Natural killer cell (primary cell): ENCODE results near the gene BLOC1S6. TPM values are rescaled to one million over a fixed set of nuclear protein-coding genes. Genes with fewer than 3 reads are reported as not detected.

Experiments
- ATAC-seq, 3 donors: fragments of 150-1000 bp in 2 of 3; fragments of 200-7000 bp in 1 of 3; cut with Tn5 transposase; 1 replicate in 1 of 3; 2 replicates in 2 of 3; pipeline ENCODE4 v1.10.0; 2021; ENCODE audit warnings: mild to moderate bottlenecking in 2 of 3, moderate library complexity in 2 of 3
- DNase-seq, 2 donors: peaks; one replicate each; pipeline versions ENCODE4 v3.0.0 to v3.0.0-alpha.2; 2013 to 2021; ENCODE audit warnings: mixed read lengths in 1 of 2
- H3K27ac ChIP-seq: one replicate; pipeline ENCODE4 v1.5.1; 2013; ENCODE audit warnings: mild to moderate bottlenecking, low read length
- H3K27me3 ChIP-seq: one replicate; pipeline ENCODE4 v1.6.1; 2013; ENCODE audit warnings: low read length; ENCODE audit not compliant: control insufficient read depth, insufficient read depth
- H3K36me3 ChIP-seq: one replicate; pipeline ENCODE4 v1.6.1; 2013; ENCODE audit warnings: low read length; ENCODE audit not compliant: control insufficient read depth, insufficient read depth
- H3K4me1 ChIP-seq: one replicate; pipeline ENCODE4 v1.6.1; 2013; ENCODE audit warnings: low read length; ENCODE audit not compliant: control insufficient read depth, insufficient read depth
- H3K4me3 ChIP-seq: one replicate; pipeline ENCODE4 v1.5.1; 2013; ENCODE audit warnings: low read length
- H3K9me3 ChIP-seq: one replicate; pipeline ENCODE4 v1.6.1; 2013; ENCODE audit warnings: low read length; ENCODE audit not compliant: control insufficient read depth, insufficient read depth
- H3K27ac Mint-ChIP-seq, 2 donors: one replicate each; pipeline ENCODE4 v1.8.0; 2022; ENCODE audit warnings: mild to moderate bottlenecking in 2 of 2, mixed read lengths in 2 of 2, moderate library complexity in 1 of 2
- H3K27me3 Mint-ChIP-seq, 2 donors: one replicate each; pipeline ENCODE4 v1.8.0; 2022; ENCODE audit warnings: low read depth in 2 of 2, mixed read lengths in 2 of 2
- H3K36me3 Mint-ChIP-seq: one replicate; pipeline ENCODE4 v1.8.0; 2022; ENCODE audit warnings: mixed read lengths
- H3K4me1 Mint-ChIP-seq, 2 donors: one replicate each; pipeline ENCODE4 v1.8.0; 2022; ENCODE audit warnings: mixed read lengths in 2 of 2
- H3K4me3 Mint-ChIP-seq: one replicate; pipeline ENCODE4 v1.8.0; 2022; ENCODE audit warnings: mild to moderate bottlenecking, moderate library complexity, mixed read lengths
- H3K9me3 Mint-ChIP-seq, 2 donors: one replicate each; pipeline ENCODE4 v1.8.0; 2022; ENCODE audit warnings: mixed read lengths in 2 of 2
- WGBS: methylation state at CpG from one replicate; pipeline ENCODE4 v1.1.7; 2013; ENCODE audit warnings: missing lambda C conversion rate; ENCODE audit not compliant: insufficient coverage; 5-methylcytosine and 5-hydroxymethylcytosine counted together
- intact Hi-C: fragments of 100-400 bp; cut with micrococcal nuclease; formaldehyde crosslinking; loops from one replicate; pipeline ENCODE4 v1.14.2; 2022
- total RNA-seq, 4 donors: library from RNA; stranded (reverse); fragments of 120-200 nt in 1 of 4; gene quantifications; one replicate each; pipeline versions ENCODE4 v1.2.3 to v1.2.4, GENCODE V29; 2013 to 2022
- TF ChIP-seq, protein P1 (sequence below): fragments of 200-600 bp; IDR thresholded peaks from one replicate; pipeline ENCODE4 v1.8.0; 2022; ENCODE audit warnings: antibody characterized with exemption

Gene BLOC1S6
- total RNA-seq, 3 donors from 2014 or later (not counting 1 experiment from before 2014, with no cell fraction given): 63.4 to 81.3 (median 65.6) TPM

DNA sequence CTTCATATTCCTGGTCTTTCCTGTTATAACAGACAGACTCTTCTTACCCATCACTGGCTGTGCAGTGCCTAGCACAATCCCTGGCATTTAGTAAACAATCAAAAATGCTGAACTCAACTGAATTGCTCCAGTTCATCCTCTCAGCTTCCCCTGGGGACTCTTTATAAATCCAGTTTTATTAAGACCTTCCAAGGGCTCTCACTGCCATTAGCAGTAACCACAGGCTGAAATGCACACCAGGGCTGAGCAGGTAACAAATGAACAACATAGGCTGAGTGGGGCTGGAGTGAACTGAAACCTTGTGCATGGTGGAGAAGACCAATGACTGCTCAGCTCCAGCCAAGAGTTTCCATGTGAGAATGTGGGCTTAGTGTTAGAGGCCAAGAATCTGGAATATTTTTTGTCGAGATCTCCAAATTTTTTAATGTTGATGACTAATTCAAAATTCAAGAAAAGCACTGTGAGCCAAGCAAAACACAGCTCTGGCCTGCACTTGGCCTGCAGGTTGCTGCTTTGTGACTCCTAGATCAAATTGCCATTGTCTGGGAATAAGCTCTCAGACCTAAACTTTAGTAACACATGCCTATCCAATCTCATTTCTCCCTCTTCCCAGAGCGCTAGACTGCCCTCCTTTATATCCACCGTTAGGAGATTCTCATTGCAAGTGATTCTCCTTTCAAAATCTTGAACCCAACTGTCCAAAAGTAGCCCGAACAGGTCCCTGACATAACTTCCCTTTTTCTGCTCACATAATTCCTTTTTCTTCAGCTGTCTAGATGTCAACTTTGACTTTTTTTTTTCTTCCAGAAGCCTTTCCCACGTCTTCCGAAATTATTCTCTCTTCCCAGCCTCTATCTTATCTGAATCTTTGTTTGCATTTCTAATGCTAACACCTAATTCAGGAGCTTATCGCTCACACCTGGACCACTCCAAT, 55.1 kb downstream of the BLOC1S6 start:
- ATAC-seq (no peak), DNase-seq (no peak)
- H3K9me3 ChIP-seq: no peaks in the 10 kb centered on the region
- no peak overlapping the region for H3K4me3 ChIP-seq
- no peak overlapping the region for H3K27ac ChIP-seq
- Mint-ChIP-seq H3K4me1 (peaks cover 51 to 56% of the 10 kb centered on the region in 2 donors), H3K4me3 (no peak overlapping the region), H3K27me3 (no peaks in the 10 kb centered on the region), H3K36me3 (no peaks in the 10 kb centered on the region), H3K27ac (peak overlapping the region in 1 of 2 donors; percentile 10), H3K9me3 (no peaks in the 10 kb centered on the region)
- TF ChIP-seq, protein P1, sequence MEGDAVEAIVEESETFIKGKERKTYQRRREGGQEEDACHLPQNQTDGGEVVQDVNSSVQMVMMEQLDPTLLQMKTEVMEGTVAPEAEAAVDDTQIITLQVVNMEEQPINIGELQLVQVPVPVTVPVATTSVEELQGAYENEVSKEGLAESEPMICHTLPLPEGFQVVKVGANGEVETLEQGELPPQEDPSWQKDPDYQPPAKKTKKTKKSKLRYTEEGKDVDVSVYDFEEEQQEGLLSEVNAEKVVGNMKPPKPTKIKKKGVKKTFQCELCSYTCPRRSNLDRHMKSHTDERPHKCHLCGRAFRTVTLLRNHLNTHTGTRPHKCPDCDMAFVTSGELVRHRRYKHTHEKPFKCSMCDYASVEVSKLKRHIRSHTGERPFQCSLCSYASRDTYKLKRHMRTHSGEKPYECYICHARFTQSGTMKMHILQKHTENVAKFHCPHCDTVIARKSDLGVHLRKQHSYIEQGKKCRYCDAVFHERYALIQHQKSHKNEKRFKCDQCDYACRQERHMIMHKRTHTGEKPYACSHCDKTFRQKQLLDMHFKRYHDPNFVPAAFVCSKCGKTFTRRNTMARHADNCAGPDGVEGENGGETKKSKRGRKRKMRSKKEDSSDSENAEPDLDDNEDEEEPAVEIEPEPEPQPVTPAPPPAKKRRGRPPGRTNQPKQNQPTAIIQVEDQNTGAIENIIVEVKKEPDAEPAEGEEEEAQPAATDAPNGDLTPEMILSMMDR: no peak
- WGBS: 62% methylated on average over 7 of the region's 7 CpGs
- H3K4me1 ChIP-seq: peaks cover 20% of the 10 kb centered on the region
- H3K27me3 ChIP-seq: no peaks in the 10 kb centered on the region
- peaks cover 2% of the 10 kb centered on the region for H3K36me3 ChIP-seq
- intact Hi-C loops: no loop called here

GRCh38 chr15:45644437-45644836, 57.3 kb downstream of the BLOC1S6 start:
- Mint-ChIP-seq H3K4me3 (no peak overlapping the region), H3K4me1 (peaks cover 41 to 44% of the 10 kb centered on the region in 2 donors), H3K9me3 (no peaks in the 10 kb centered on the region), H3K27ac (no peak overlapping the region), H3K27me3 (no peaks in the 10 kb centered on the region), H3K36me3 (no peaks in the 10 kb centered on the region)
- no peaks in the 10 kb centered on the region for H3K27me3 ChIP-seq
- no peak overlapping the region for H3K4me3 ChIP-seq
- peaks cover 2% of the 10 kb centered on the region for H3K36me3 ChIP-seq
- H3K4me1 ChIP-seq: peaks cover 13% of the 10 kb centered on the region
- no peak for DNase-seq
- WGBS: 78% methylated on average over 2 of the region's 2 CpGs
- intact Hi-C loops: no loop called here
- TF ChIP-seq, protein P1: no peak
- no peak overlapping the region for H3K27ac ChIP-seq
- no peaks in the 10 kb centered on the region for H3K9me3 ChIP-seq
- ATAC-seq: no peak

DNA sequence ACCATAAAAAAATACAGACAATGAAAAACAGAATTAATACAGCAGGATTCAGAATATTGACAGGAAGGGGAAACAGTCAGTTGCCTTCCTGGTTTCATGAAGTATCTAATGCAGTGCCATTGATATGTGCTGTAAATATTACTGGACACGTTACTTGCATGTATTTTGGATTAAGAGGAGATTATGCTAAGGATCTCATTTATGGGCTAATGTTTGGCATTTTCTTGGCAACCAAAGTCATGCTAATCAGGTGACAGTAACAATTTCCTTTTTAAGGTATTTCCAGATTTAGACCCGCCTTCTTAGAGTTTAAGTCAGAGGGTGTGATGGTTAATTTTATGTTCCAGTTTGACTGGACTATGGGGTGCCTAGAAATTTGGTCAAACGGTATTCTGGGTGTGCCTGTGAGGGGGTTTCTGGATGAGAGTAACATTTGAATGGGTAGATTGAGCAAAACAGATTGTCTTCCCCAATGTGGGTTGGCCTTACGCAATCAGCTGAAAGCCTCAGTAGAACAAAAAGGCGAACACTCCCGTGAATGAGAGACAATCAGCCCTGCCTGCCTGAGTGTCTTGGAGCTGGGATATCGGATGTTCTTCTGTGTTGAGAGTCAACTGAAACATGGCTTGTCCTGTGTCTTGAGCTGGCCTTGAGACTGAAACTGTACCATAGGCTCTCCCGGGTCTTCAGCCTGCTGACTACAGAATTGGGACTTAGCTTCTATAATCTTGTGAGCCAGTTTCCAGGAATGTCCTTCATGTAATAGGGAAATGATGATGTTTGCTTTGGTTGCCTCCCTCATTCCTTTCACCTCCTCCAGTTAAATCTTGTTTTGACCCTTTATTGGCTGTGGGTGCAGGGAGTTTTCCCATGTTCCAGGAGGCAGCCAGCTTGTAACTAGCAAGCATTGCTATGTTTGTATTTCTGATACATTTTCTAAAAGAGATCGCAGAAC, 58.1 kb downstream of the BLOC1S6 start:
- DNase-seq (no peak), ATAC-seq (no peak)
- peaks cover 0 to 2% of the 10 kb centered on the region in 2 donors for H3K9me3 Mint-ChIP-seq
- H3K36me3 Mint-ChIP-seq: no peaks in the 10 kb centered on the region
- peak overlapping the region in 1 of 2 donors; percentile 30 for H3K27ac Mint-ChIP-seq
- H3K27me3 ChIP-seq: no peaks in the 10 kb centered on the region
- TF ChIP-seq, protein P1: no peak
- H3K4me1 ChIP-seq: peaks cover 21% of the 10 kb centered on the region
- no peaks in the 10 kb centered on the region for H3K27me3 Mint-ChIP-seq
- no peak overlapping the region for H3K27ac ChIP-seq
- H3K4me3 ChIP-seq: no peak overlapping the region
- H3K4me3 Mint-ChIP-seq: no peak overlapping the region
- intact Hi-C loops: no loop called here
- no peaks in the 10 kb centered on the region for H3K9me3 ChIP-seq
- peaks cover 48% of the 10 kb centered on the region in 2 donors for H3K4me1 Mint-ChIP-seq
- 84% methylated on average over 8 of the region's 9 CpGs for WGBS
- peaks cover 2% of the 10 kb centered on the region for H3K36me3 ChIP-seq
